Smooth muscle cell (in vitro differentiated cells): ENCODE results near the gene SIGLEC15. TPM values are rescaled to one million over a fixed set of nuclear protein-coding genes. Genes with fewer than 3 reads are reported as not detected.
"Not testable (repeated sequence)": the region's sequence is repeated elsewhere in the genome, so short reads cannot be mapped to it uniquely, and the experiment has no call there.

ENCODE experiments used
- DNase-seq: peaks from one replicate; lab custom pipeline; 2025; ENCODE audit not compliant: unreplicated experiment; lab: John Stamatoyannopoulos, UW
- H2AFZ ChIP-seq: fragments of 200-600 bp; sonication (generic); 2 replicates; pipeline ENCODE4 v1.6.0; 2016; ENCODE audit warnings: antibody characterized with exemption, low read depth, mild to moderate bottlenecking
- H3F3A ChIP-seq: fragments of 200-600 bp; sonication (generic); 2 replicates; pipeline ENCODE4 v1.6.0; 2017; ENCODE audit warnings: antibody characterized with exemption, low read depth
- H3K27ac ChIP-seq: fragments of 200-600 bp; sonication (generic); 2 replicates; pipeline ENCODE4 v1.5.1; 2016; ENCODE audit warnings: low read depth, mild to moderate bottlenecking
- H3K27me3 ChIP-seq: fragments of 200-600 bp; sonication (generic); 2 replicates; pipeline ENCODE4 v1.6.1; 2016; ENCODE audit warnings: low read depth, mild to moderate bottlenecking
- H3K36me3 ChIP-seq: fragments of 200-600 bp; sonication (generic); 2 replicates; pipeline ENCODE4 v1.5.1; 2016; ENCODE audit warnings: low read depth
- H3K4me1 ChIP-seq: fragments of 200-600 bp; sonication (generic); 2 replicates; pipeline ENCODE4 v1.5.1; 2016; ENCODE audit warnings: low read depth
- H3K4me2 ChIP-seq: fragments of 200-600 bp; sonication (generic); 2 replicates; pipeline ENCODE4 v1.6.0; 2016; ENCODE audit warnings: mild to moderate bottlenecking
- H3K4me3 ChIP-seq: fragments of 200-600 bp; sonication (generic); 2 replicates; pipeline ENCODE4 v1.5.1; 2016; ENCODE audit warnings: mild to moderate bottlenecking
- H3K79me2 ChIP-seq: fragments of 200-600 bp; sonication (generic); 2 replicates; pipeline ENCODE4 v1.6.0; 2016; ENCODE audit warnings: low read depth, mild to moderate bottlenecking
- H3K9ac ChIP-seq: fragments of 200-600 bp; sonication (generic); 2 replicates; pipeline ENCODE4 v1.6.0; 2016; ENCODE audit warnings: low read depth
- H3K9me3 ChIP-seq: fragments of 200-600 bp; sonication (generic); replicated peaks from 2 replicates; pipeline ENCODE4 v1.5.1; 2016; ENCODE audit warnings: low read depth
- H4K20me1 ChIP-seq: fragments of 200-600 bp; sonication (generic); 2 replicates; pipeline ENCODE4 v1.6.0; 2016; ENCODE audit warnings: low read depth
- CTCF ChIP-seq: fragments of 200-600 bp; sonication (generic); IDR thresholded peaks from 2 replicates; pipeline ENCODE4 v1.5.1; 2017; ENCODE audit warnings: borderline replicate concordance, mild to moderate bottlenecking, antibody characterized with exemption; ENCODE audit not compliant: insufficient read depth, poor library complexity, severe bottlenecking
- WGBS: methylation state at CpG from one replicate; pipeline ENCODE4 v1.1.7; 2016; ENCODE audit warnings: low lambda C conversion rate; 5-methylcytosine and 5-hydroxymethylcytosine counted together
- polyA plus RNA-seq: library from polyadenylated mRNA; unstranded; fragments of >200 nt; fragmentation: Nextera tagmentation; extraction: Ambion mirVana; gene quantifications from 2 replicates; pipeline ENCODE4 v1.2.1, GENCODE V29; 2016
- total RNA-seq: library from RNA; depleted of rRNA; stranded (reverse); fragments of >200 nt; gene quantifications from 2 replicates; pipeline ENCODE4 v1.2.3, GENCODE V29; 2014

The SIGLEC15 gene
- total and polyA plus RNA-seq, 2 experiments from 2014 or later = 0.58 to 1.4 TPM

GRCh38 chr18:45802814-45803492 lies 22.5 kb upstream of the SIGLEC15 start:
- no peak for TF ChIP-seq CTCF
- no peaks in the 10 kb centered on the region for H3K36me3 ChIP-seq
- peaks cover 27% of the 10 kb centered on the region for H3F3A ChIP-seq
- peak overlapping the region; percentile 71 for H3K9ac ChIP-seq
- H3K4me2 ChIP-seq = peak overlapping the region; percentile 66
- peak overlapping the region; percentile 99 for H3K27ac ChIP-seq
- 5% methylated on average over 2 of the region's 2 CpGs for WGBS
- no peak overlapping the region for H3K4me3 ChIP-seq
- no peaks in the 10 kb centered on the region for H3K9me3 ChIP-seq
- no peaks in the 10 kb centered on the region for H3K27me3 ChIP-seq
- no peaks in the 10 kb centered on the region for H3K79me2 ChIP-seq
- DNase-seq = no peak
- no peak overlapping the region for H2AFZ ChIP-seq
- peaks cover 11% of the 10 kb centered on the region for H3K4me1 ChIP-seq
- H4K20me1 ChIP-seq = no peaks in the 10 kb centered on the region

- Histone ChIP-seq H3K4me3 (no peak overlapping the region), H3K9ac (peak overlapping the region; percentile 32), H3K9me3 (no peaks in the 10 kb centered on the region), H3K27me3 (no peaks in the 10 kb centered on the region), H3K79me2 (no peaks in the 10 kb centered on the region), H2AFZ (no peak overlapping the region), H3K36me3 (no peaks in the 10 kb centered on the region), H4K20me1 (no peaks in the 10 kb centered on the region), H3K27ac (peak overlapping the region; percentile 99), H3K4me2 (peak overlapping the region; percentile 62), H3K4me1 (peaks cover 11% of the 10 kb centered on the region), H3F3A (peaks cover 27% of the 10 kb centered on the region)
- DNase-seq = no peak
- TF ChIP-seq CTCF = no peak
Observed at GRCh38 chr18:45805551-45805950, 19.9 kb upstream of the SIGLEC15 start.

DNA sequence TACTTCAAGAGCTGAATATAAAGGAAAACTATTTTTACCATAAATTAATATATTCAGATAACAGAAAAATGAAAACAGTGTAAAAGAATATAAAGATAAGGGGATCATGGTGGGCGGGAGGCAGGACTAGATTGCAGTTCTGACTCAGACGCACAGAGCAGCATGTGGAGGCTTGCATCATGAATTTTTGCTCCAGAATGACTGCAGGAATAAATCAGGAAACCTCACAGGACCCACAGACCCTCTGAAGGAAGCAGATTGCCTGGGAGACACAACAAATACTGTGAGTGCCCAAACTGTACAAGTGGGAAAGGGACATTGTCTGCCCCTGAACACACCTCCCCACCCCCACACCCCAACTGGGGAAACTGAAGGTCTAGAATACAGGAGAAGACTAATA lies 19.2 kb upstream of the SIGLEC15 start:
- no peaks in the 10 kb centered on the region for H3K9me3 ChIP-seq
- H3K4me3 ChIP-seq = no peak overlapping the region
- no peaks in the 10 kb centered on the region for H3K27me3 ChIP-seq
- no peak overlapping the region for H2AFZ ChIP-seq
- H4K20me1 ChIP-seq = no peaks in the 10 kb centered on the region
- no peak for DNase-seq
- H3K36me3 ChIP-seq = no peaks in the 10 kb centered on the region
- H3F3A ChIP-seq = peaks cover 27% of the 10 kb centered on the region
- H3K4me1 ChIP-seq = peaks cover 11% of the 10 kb centered on the region
- TF ChIP-seq CTCF = no peak
- peak overlapping the region; percentile 62 for H3K4me2 ChIP-seq
- peak overlapping the region; percentile 94 for H3K9ac ChIP-seq
- peak overlapping the region; percentile 99 for H3K27ac ChIP-seq
- no peaks in the 10 kb centered on the region for H3K79me2 ChIP-seq
- WGBS = 21% methylated on average over 2 of the region's 2 CpGs

- H4K20me1 ChIP-seq, H3K79me2 ChIP-seq, H2AFZ ChIP-seq, H3K4me3 ChIP-seq, DNase-seq, H3K36me3 ChIP-seq, H3K9me3 ChIP-seq, H3K27me3 ChIP-seq: not testable (repeated sequence)
- Histone ChIP-seq H3K27ac (peak overlapping the region; percentile 99), H3K9ac (peak overlapping the region; percentile 94), H3K4me1 (peaks cover 11% of the 10 kb centered on the region), H3F3A (peaks cover 27% of the 10 kb centered on the region), H3K4me2 (peak overlapping the region; percentile 62)
- peak; percentile 11 for TF ChIP-seq CTCF
- WGBS = 53% methylated on average over 2 of the region's 2 CpGs
Observed at GRCh38 chr18:45807144-45807543, 18.3 kb upstream of the SIGLEC15 start.

DNA sequence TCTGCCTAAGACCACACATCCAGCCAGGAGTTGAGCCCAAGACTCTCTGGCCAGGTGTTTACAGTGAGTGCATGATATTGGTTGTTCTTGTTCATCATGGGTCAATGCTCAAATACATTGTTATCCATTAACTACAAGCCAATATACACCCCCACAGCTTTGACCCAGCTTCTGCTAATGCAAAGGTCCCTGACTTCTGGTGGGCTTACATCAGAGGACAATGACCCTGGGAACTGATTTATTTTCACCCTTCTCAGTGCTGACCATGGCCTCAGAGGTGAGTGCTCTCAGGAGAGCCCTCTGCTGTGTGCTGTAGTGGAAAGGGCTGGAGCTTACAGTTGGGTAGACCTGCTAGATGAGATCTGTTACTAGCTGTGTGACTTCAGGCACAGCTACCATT lies 10.7 kb upstream of the SIGLEC15 start:
- DNase-seq, H3K4me1 ChIP-seq, H3K27ac ChIP-seq, H3K4me3 ChIP-seq, H3K9ac ChIP-seq, H3K79me2 ChIP-seq, H2AFZ ChIP-seq, H3K4me2 ChIP-seq, H3K9me3 ChIP-seq, H4K20me1 ChIP-seq, H3K36me3 ChIP-seq, H3F3A ChIP-seq, H3K27me3 ChIP-seq: not testable (repeated sequence)
